AG08395 (cell line): ENCODE data around the gene AFF3.

Source experiments
- DNase-seq: peaks from one replicate; pipeline ENCODE4 v3.0.0; 2012; ENCODE audit warnings: mixed read lengths, low spot score

Gene AFF3

DNA sequence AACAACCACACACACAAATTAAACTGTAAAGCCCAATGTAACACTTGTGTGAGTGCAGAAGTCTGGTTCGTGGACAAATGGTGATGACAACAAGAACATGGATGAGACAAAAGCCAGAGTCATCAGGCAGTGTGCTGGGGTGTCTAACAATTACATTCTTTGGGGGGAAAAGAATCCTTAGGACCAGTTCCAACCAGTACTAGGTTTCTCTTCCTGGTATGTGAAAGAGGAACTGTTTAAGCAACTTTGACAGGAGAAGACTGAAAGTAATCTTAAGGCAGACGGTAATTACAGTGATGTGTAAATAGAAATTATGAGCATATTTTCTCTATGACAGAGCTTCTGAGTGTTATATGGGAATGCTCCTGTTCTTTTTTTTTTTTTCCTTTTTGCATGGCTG is 133.4 kb downstream of the AFF3 start:
- peak; percentile 68 for DNase-seq

DNA sequence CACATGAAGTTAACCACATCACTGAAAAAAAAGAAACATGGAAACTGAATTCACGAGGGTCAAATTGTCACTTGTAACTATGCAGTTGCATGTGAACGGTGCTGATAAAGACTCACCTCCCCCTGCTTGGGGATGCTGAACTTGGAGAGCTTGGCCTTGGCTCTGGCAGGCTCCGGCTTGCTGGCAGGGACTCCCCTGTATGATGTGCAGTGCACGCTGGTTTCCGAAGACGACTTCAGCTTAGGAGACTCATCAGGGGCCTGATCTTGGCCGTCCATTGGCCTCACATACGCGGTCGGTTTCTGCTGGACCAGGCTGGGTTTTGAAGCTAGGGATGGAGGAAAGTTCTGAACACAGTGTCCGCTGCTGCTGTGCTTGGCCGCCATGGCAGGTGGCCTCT is 135.9 kb downstream of the AFF3 start:
- DNase-seq, result no peak

DNA sequence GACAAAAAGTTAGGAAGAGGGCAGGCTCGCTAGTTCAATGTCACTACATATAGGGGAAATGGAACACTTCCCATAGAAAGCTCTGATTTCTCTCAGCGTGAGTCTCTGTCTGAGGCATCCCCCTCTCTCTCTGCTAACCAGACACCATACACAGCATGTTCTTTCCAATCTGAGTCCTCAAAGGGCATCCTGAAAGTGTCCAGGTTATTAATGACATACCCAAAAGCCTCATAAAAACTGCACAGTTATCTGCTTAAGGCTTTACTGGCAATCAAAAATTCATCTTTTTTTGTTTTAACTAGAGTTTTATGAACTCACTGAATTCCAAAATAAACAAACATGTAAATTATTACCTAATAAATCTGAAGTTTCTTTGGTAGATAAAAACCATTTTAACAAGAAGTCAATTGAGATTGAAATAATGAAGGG is 137.4 kb downstream of the AFF3 start:
- DNase-seq, result no peak

DNA sequence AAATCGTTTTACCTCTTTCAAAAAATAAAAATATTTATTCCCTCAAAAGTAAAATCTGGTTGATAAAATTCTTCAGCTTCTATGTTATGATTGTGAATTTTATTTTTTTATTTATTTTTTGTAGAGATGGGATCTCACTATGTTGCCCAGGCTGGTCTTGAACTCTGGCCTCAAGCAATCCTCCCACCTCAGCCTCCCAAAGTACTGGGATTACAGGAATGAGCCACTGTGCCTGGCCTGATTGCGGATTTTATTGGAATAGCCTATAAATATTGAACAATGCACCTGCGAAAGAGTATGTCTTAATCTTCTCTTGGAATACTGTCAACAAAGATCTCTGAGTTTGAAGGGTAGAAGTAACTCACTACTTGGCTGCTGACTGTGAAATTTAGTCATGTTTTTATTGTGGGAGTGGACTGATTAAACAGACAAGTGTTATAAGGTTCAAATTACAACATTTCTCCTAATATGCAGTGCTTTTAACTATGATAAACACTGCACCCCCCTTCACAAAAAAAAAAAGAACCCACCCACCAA is 138.0 kb downstream of the AFF3 start:
- no peak for DNase-seq

DNA sequence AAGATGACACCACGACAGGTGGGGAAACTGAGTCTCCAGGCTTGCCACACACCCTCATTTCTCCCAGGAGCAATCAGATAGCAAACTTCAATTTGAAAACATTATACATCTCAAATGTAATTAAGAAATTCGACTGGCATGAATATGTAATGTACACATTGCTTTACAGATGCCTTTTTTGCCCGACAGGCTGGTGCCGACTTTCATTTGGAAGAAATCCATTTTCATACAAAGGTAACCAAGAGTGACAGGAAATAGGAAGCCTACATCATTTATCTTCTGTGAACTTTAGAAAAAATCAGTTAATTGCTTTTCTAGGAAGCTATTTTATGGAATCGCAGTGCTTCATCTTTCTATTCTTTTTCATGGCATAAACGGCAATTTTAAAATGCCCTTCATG is 140.3 kb downstream of the AFF3 start:
- DNase-seq, result no peak

DNA sequence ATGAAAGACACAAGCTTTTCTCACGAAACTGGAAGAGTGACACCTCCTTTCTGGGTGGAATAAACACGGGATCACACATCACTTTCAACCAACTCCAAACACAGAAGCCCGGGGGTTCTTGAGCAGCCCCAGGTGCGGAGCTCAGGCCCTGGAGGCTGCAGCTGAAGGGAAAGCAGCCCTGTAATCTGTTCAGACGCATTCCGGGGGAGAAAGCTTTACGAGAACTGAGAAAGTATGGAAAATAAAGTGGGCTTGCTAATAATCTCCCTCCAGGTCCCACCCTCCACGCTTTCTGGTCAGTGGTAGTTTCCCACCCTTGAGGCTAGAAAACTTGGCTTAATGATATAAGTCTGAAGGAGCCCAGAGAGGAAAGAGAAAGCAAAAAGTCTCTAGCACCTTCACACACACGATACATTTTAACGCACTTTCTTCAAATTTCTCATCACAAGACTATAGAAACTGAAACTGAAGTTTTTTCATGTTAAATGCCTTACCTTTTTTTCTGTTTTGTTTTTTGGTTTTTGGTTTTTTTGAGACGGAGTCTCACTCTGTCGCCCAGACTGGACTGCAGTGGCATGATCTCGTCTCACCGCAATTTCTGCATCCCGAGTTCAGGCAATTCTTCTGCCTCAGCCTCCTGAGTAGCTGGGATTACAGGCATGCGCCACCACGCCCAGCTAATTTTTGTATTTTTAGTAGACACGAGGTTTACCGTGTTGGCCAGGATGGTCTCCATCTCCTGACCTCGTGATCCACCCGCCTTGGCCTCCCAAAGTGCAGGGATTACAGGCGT is 141.3 kb downstream of the AFF3 start:
- DNase-seq, result no peak

DNA sequence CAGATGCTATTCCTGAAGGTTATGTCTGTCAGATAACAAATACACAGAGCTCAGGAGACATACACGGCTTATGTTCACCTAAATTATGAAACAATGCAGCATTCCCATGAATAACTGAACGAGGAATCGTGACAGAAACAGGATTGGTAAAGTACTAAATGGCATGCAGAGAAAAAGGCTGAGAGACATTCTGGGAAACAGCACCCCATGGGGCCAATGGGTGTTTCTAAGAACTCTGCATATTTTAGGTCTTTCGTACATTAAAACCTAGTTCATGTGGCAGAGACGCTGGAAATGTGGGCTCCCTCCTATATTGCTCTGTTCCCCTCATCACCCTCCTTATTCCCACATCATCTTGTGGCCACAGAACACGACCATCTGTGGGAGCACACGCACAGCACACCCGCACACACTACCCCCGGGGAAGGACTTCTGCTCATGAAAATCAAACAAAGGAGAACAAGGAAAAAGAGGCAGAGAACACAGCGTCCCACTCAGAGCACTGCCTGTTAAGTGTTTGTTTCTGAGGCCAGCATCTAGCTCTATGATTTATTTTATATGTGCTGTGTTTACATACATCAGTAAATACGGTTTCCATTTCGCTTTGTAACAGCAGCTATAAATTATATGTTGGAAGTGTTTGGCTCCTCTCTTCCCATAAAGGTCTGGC is 143.6 kb downstream of the AFF3 start:
- DNase-seq, result no peak

DNA sequence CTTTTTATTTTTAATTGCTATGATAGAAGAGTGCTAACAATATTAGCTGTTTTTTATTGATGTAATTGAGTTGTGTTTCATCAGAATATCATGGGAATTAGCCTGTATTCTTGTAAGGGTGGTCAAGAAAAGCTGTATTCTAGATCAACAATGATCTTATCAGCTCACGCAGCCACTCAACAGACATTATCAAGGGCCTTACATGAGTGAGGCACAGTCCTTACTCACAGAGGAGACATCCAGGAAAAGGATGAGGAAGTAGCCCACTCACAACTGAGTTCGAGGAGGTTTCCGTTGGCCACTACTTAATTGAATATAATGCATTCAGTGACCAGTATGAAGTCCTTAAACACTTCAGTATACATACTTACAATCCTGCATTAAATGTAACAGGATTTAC is 152.5 kb downstream of the AFF3 start:
- DNase-seq, result no peak

DNA sequence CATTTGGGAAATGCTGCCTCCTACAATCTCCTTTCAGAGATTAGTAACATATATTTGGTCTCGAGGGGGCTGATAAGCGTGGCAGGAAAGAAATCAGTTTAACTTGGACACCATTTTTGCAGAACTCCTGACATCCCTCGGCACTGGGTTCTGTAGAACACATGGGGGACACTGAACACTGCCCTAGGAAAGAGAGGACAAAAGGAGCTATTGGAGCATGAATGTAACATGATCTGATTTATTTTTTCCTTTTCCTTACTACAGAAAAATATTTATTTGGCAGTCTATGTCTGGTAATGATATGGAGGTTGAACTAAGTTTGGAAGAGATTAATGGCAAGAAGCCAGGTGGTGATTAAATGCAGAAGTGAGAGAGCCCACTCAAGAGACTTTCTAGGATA is 153.8 kb downstream of the AFF3 start:
- no peak for DNase-seq

DNA sequence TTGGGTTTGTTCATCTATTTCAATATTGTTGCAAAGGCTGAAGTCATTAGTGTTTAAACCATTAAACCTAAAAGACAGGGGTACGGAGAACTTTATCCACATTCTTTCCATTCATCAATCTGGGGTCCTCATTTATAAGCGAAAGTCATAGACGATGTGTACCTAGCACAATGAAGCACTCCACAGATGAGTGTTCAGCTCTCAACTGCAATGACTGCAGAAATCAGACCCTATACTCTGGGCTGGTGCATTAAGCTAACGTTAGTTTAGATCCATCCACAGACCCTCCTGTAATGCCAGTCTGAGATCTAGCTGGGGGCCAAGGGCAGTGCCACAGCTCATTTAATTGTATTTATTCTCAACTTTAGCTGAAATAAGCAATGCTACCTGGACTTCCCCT is 155.2 kb downstream of the AFF3 start:
- no peak for DNase-seq

DNA sequence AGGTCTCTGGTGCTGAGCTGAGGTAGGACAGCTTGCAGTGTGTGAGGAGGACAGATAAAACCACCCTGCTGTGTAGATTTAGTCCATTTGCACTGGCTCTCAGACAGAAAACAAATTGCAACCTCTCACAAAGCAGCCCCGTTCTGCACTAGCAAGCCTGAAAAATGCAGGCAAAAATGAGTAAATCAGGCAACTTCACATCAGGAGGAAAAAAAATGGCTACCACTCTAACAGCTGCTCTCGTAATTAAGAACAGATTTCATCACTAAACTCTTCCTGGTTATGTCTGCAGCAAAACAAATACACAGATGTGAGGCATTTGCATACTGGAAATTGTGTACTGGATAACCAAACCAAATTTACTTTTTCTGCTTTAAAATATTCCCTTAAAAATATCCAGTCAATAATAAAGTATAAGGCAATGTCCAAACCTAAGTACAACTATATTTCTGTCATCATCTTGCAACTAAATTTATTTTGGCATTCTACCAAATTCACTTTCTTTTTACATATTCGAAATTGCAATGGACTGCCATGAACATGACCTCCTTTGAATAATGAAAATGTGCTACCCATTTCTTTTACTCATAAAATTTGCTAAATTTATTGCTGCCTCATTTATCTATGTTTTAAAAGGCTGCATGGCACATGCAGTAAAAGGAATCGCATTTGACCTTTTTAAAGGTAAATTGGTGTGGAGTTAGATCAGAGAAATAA is 157.4 kb downstream of the AFF3 start:
- peak; percentile 74 for DNase-seq

DNA sequence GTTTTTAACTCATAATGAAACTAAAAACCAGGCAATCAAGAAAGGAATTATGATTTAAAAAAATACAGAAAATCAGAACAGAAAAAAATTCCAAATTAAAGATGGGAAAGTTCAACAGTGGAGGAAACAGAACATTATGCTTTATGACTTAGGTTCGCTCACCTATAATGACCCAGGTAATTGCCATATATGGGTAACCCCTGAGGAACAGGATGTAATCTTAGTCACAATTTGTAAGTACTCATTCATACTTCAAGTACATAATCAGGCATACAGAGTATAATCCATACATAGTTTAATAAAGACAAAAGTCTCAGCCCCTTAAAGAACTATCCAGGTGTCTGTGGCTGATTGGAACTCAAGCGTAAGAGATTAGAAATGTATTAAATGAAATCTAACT is 159.6 kb downstream of the AFF3 start:
- DNase-seq, result no peak

DNA sequence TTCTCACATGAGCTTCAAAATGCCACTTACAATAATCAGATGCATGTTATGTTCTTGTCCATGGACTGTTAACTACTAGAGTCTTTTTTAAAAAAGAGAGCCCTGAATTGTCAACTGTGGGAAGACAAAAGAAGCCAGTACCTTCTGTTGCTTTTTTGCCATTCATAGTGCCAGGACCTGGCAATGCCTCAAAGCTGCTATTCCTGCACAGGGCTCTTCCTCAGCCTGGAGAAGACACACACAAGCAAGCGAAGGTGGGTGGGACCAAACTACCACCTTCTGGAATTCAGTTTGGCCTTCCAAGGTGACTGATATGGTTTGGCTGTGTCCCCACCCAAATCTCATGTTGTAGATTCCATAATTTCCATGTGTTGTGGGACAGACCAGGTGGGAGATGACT is 160.6 kb downstream of the AFF3 start:
- no peak for DNase-seq

DNA sequence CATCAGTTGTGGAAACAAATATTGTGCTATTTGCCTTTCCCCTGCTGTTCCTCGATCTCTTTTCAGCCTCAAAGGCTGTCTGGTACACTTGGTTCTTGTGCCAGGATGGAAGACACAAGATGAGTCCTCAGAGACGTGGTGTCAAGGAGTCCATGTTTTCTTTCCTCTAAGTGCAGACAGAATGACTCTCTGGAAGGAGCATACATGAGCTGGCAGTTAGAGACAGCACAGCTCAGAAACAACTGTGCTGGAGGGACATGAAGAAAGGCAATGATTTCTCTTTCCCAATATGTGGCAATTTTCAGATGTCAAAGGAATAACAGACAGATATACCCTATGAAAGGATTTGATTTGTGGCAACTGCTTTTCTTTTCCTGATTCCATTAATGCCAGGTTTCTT is 162.2 kb downstream of the AFF3 start:
- no peak for DNase-seq

DNA sequence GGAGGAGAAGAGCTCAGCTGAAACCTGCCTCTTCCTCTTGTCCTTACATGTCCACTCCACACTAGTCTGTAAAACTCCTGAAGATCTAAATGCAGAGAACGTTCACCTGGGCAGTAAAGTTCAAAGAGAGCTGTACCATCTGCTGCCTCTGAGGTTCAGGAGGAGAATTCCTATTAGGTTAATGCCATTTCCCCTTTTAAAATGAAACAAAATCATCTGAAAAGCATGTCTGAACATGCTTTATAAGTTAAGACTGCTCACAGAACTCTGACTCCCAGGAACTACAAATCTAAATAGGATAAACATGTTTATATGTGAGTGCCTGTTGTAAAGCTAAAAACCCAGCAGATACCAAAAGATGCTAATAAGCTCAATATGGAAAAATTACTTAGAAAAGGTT is 164.4 kb downstream of the AFF3 start:
- DNase-seq, result no peak

DNA sequence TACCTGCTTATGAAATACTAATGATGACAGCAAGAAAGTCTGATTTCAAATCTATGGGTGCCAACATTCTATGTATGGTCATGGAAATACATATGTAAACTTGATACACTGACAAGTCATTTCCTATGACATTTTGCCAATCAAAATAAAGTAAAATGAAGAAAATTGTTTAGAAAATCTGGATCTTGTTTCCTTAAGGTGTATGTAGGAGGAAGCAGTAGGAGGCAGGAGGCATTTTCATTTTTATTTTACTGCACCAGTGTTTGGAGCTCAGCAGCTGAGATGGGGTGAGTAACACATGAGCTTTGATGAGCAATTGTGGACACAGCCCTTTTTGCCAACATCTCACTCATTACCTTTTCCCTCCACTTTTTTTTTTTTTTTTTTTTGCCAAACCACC is 167.0 kb downstream of the AFF3 start:
- peak; percentile 46 for DNase-seq

DNA sequence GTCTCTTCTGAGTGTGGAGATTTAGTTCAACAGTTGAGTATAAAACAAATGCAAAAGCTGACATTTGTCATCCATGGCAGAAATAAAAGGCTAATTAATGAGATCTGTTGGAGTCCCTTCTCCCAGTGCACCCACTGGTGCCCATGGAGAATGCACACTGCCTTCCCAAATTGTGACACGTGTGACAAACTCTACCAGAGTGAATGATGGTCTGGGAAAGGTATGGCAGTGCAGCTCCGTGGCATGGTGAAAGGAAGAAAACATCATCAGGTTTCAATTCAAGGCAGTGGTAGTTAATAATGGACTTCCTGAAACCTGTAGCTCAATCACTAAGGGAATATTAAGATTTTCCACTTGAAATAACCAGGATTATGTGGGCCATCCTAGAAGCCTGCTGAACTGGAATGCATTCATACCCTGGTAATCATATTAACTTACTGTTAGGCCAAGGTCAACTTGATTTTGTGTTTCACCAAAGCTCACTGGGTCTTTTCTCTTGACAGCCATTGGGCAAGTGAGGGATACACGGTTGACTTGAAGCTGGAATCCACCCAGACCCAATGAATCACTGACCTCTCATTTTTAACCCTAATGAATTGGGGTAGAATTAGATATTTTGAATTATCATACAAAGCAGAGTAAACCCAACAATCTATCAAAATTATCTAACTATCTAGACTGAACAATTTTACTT is 167.6 kb downstream of the AFF3 start:
- no peak for DNase-seq

DNA sequence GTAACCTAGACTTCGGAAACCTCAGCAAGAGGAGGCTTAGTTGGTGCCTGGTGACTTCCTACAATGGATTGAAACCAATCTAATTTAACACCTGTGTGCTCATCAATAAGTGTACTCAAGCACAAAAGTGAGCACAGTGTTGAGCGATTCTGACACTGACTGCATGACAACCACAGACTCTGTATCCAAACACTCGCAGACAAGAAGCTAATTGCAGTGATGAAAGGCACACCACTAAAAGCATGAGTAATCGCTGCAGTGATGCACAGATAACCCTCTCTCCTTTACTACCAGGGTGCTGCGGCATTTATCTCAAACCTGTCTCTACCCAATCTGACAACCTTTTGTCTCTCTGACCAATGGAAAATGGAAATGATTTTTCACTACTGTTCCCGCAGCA is 168.1 kb downstream of the AFF3 start:
- DNase-seq, result no peak

DNA sequence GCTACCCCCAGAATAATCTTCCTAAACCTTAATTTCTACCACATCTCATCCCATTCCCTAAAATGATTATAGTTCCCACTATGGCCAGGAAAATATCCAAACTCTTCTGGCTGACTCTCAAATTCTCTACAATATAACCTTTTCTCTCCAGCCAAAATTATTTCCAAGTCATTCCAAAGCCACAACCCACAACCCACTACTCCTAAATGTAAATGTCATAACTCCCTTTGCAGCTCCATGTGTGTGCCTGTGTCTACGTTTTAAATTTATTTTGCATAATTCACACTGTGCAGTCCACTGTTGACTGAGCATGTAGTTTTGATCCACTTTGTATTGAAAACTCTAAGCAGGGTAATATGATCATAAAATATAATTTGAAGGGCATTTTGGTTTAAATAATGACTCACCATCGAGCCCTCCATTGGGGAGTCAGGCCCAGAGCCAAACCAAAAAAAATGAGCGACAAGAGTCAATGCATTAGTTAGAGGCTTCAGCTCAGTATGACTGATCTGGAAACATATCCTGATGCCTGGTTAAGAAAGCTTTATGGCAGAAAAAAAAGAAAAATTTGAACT is 171.0 kb downstream of the AFF3 start:
- DNase-seq, result no peak

DNA sequence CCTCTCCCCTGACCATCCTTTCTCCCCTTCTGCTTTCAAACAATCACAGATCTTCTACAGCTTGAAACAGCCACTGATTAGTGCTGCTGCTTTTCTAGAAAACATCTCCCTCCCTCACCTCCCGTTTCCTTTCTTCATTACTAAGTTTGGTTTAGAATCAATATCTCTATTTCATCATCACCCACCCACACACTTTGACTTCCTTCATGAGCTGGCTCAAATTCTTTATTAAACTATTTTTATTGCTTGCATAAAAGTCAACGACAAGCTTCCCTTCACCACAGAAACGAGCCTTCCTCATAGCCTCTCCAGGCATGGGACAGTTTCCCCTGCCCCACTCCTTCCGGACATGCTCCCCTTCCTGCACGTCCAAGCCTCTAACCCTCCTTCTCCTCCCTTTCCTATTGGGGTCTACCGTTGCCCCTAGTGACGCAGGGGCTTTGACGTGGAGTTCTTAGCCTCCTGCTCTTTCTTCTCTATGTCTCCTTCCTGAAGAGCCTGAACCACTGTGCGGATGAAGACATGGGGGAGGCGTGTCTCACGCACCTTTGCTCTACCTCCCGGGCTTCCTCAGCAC is 172.0 kb downstream of the AFF3 start:
- DNase-seq, result peak; percentile 6

DNA sequence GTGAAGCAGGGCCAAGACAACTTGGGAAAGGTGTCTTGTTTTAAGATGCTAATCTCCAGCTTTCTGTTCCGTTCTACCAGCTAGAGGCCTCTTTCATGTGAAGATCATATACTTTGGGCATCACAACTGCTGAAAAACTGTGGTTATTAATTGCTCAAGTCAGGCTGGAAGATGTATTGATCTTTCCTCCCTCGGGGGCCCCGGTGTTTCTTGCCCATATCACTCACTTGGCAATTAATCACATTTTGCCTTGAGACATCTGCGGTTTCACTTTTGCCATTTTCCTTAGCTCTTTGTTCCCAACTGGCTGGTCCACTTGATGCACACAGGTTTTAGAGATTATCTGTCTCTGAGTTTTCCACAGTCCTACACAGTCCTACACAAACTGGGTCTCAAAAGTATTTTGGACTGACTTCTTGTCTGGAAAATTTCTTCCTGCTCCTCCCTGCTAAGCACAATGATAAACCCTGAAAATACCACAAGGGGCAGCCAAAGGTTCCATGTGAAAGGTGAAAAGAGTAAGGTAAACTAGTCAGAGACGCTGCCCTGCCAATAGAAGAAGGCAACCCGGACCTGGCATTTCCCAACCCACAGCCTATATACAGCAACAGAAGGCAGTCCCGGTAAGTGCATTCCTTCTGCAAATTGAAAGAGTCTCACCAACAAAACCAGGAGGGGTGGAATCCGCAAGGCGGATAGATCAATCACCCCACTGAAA is 181.0 kb downstream of the AFF3 start:
- DNase-seq, result no peak
